H9 (cell line): Measurements from ENCODE around the gene TUBB2A. TPM values are rescaled to one million over a fixed set of nuclear protein-coding genes. Genes with fewer than 3 reads are reported as not detected.

Experiments used
- DNase-seq: peaks from one replicate; pipeline ENCODE4 v3.0.0-alpha.2; 2017
- H2AFZ ChIP-seq: one replicate; pipeline ENCODE4 v1.6.1; 2013; ENCODE audit warnings: mild to moderate bottlenecking, low read length, control low read depth, moderate library complexity
- H2AK5ac ChIP-seq: 2 replicates; pipeline ENCODE4 v1.6.1; 2013; ENCODE audit warnings: low read length, control low read depth, mixed read lengths; ENCODE audit not compliant: insufficient read length
- H2BK120ac ChIP-seq: one replicate; pipeline ENCODE4 v1.6.1; 2013; ENCODE audit warnings: low read depth, mild to moderate bottlenecking, low read length, control low read depth, inconsistent platforms; ENCODE audit not compliant: poor library complexity, severe bottlenecking
- H2BK12ac ChIP-seq: 2 replicates; pipeline ENCODE4 v1.6.1; 2013; ENCODE audit warnings: low read length, control low read depth, mixed read lengths, low read depth; ENCODE audit not compliant: insufficient read length
- H2BK15ac ChIP-seq: 2 replicates; pipeline ENCODE4 v1.6.1; 2013; ENCODE audit warnings: low read depth, low read length, control low read depth
- H2BK20ac ChIP-seq: one replicate; pipeline ENCODE4 v1.6.1; 2013; ENCODE audit warnings: low read depth, mild to moderate bottlenecking, low read length, control low read depth, inconsistent platforms; ENCODE audit not compliant: poor library complexity, severe bottlenecking
- H2BK5ac ChIP-seq: 2 replicates; pipeline ENCODE4 v1.6.1; 2013; ENCODE audit warnings: low read length, control low read depth, mixed read lengths; ENCODE audit not compliant: insufficient read length
- H3K14ac ChIP-seq: 2 replicates; pipeline ENCODE4 v1.6.1; 2013; ENCODE audit warnings: low read length, control low read depth; ENCODE audit not compliant: insufficient read depth
- H3K18ac ChIP-seq: 2 replicates; pipeline ENCODE4 v1.6.1; 2013; ENCODE audit warnings: low read depth, mild to moderate bottlenecking, mixed read lengths, low read length, control low read depth; ENCODE audit not compliant: insufficient read length
- H3K23ac ChIP-seq: 2 replicates; pipeline ENCODE4 v1.6.1; 2013; ENCODE audit warnings: low read length, control low read depth, mixed read lengths, low read depth; ENCODE audit not compliant: insufficient read length
- H3K23me2 ChIP-seq: 2 replicates; pipeline ENCODE4 v1.6.1; 2013; ENCODE audit warnings: low read depth, mild to moderate bottlenecking, mixed read lengths, low read length, control low read depth; ENCODE audit not compliant: insufficient read length, poor library complexity, severe bottlenecking
- H3K27ac ChIP-seq: 2 replicates; pipeline ENCODE4 v1.5.1; 2013; ENCODE audit warnings: low read length, control low read depth, mixed read lengths, low read depth; ENCODE audit not compliant: insufficient read length
- H3K27me3 ChIP-seq: 2 replicates; pipeline ENCODE4 v1.6.1; 2013; ENCODE audit warnings: low read length, control low read depth, inconsistent platforms; ENCODE audit not compliant: insufficient read depth
- H3K4ac ChIP-seq: 2 replicates; pipeline ENCODE4 v1.6.1; 2013; ENCODE audit warnings: low read depth, mild to moderate bottlenecking, control low read depth, inconsistent platforms, low read length, moderate library complexity
- H3K4me1 ChIP-seq: 2 replicates; pipeline ENCODE4 v1.6.1; 2013; ENCODE audit warnings: low read length, control low read depth, inconsistent platforms; ENCODE audit not compliant: insufficient read depth
- H3K4me2 ChIP-seq: 2 replicates; pipeline ENCODE4 v1.6.1; 2013; ENCODE audit warnings: low read length, control low read depth, mixed read lengths; ENCODE audit not compliant: insufficient read length, insufficient read depth
- H3K56ac ChIP-seq: 2 replicates; pipeline ENCODE4 v1.6.1; 2013; ENCODE audit warnings: low read depth, mild to moderate bottlenecking, mixed read lengths, low read length, control low read depth; ENCODE audit not compliant: insufficient read length
- H3K79me1 ChIP-seq: 2 replicates; pipeline ENCODE4 v1.6.1; 2013; ENCODE audit warnings: low read depth, mild to moderate bottlenecking, moderate library complexity, low read length, control low read depth, inconsistent platforms; ENCODE audit not compliant: insufficient read depth, poor library complexity, severe bottlenecking
- H3K79me2 ChIP-seq: 2 replicates; pipeline ENCODE4 v1.6.1; 2013; ENCODE audit warnings: low read length, control low read depth, inconsistent platforms; ENCODE audit not compliant: insufficient read depth
- H3K9ac ChIP-seq: 2 replicates; pipeline ENCODE4 v1.6.1; 2013; ENCODE audit warnings: low read length, control low read depth, mixed read lengths; ENCODE audit not compliant: insufficient read length; ENCODE audit errors: extremely low read depth
- H3K9me3 ChIP-seq: one replicate; pipeline ENCODE4 v1.6.1; 2013; ENCODE audit warnings: low read depth, low read length, inconsistent platforms; ENCODE audit not compliant: control insufficient read depth
- H3T11ph ChIP-seq: one replicate; pipeline ENCODE4 v1.6.1; 2013; ENCODE audit warnings: mild to moderate bottlenecking, low read length, control low read depth, inconsistent platforms
- H4K20me1 ChIP-seq: one replicate; pipeline ENCODE4 v1.6.1; 2013; ENCODE audit not compliant: control insufficient read depth, insufficient read length, insufficient read depth
- H4K5ac ChIP-seq: 2 replicates; pipeline ENCODE4 v1.6.1; 2013; ENCODE audit warnings: low read depth, mild to moderate bottlenecking, mixed read lengths, low read length, control low read depth; ENCODE audit not compliant: insufficient read length
- H4K8ac ChIP-seq: replicated peaks from 2 replicates; pipeline ENCODE4 v1.6.1; 2013; ENCODE audit warnings: low read length, control low read depth, mixed read lengths, low read depth; ENCODE audit not compliant: insufficient read length
- H4K91ac ChIP-seq: 2 replicates; pipeline ENCODE4 v1.6.1; 2013; ENCODE audit warnings: low read depth, mild to moderate bottlenecking, moderate library complexity, mixed read lengths, low read length, control low read depth; ENCODE audit not compliant: insufficient read length
- H3K27ac Mint-ChIP-seq, 3 experiments: 2 replicates in 2 of 3; 3 replicates in 1 of 3; pipeline ENCODE4 v1.8.0; 2020 to 2021; ENCODE audit warnings: mixed read lengths in 3 of 3, mild to moderate bottlenecking in 1 of 3, moderate library complexity in 1 of 3
- H3K27me3 Mint-ChIP-seq: 2 replicates; pipeline ENCODE4 v1.8.0; 2021; ENCODE audit warnings: low read depth, mild to moderate bottlenecking, moderate library complexity, mixed read lengths
- H3K36me3 Mint-ChIP-seq, 3 experiments: 2 replicates in 2 of 3; 3 replicates in 1 of 3; pipeline ENCODE4 v1.8.0; 2020 to 2021; ENCODE audit warnings: low read depth in 3 of 3, mixed read lengths in 3 of 3; ENCODE audit not compliant: insufficient read depth in 1 of 3
- H3K4me1 Mint-ChIP-seq, 2 experiments: 2 replicates each; pipeline ENCODE4 v1.8.0; 2020; ENCODE audit warnings: mixed read lengths in 2 of 2
- H3K4me3 Mint-ChIP-seq, 2 experiments: 2 replicates in 1 of 2; 3 replicates in 1 of 2; pipeline ENCODE4 v1.8.0; 2020 to 2021; ENCODE audit warnings: mild to moderate bottlenecking in 2 of 2, mixed read lengths in 2 of 2, moderate library complexity in 1 of 2
- H3K9me3 Mint-ChIP-seq, 2 experiments: 2 replicates in 1 of 2; 3 replicates in 1 of 2; pipeline ENCODE4 v1.8.0; 2020; ENCODE audit warnings: mild to moderate bottlenecking in 2 of 2, mixed read lengths in 2 of 2, moderate library complexity in 1 of 2
- WGBS: extraction: QIAGEN DNeasy Blood & Tissue Kit; methylation state at CpG from one replicate; pipeline ENCODE4 v1.1.7; 2013; ENCODE audit warnings: missing lambda C conversion rate, low lambda C conversion rate, mixed read lengths; ENCODE audit not compliant: insufficient read length; ENCODE audit errors: extremely low coverage; 5-methylcytosine and 5-hydroxymethylcytosine counted together
- total RNA-seq: library from RNA; stranded (reverse); gene quantifications from 2 replicates; pipeline ENCODE4 v1.2.1, GENCODE V29; 2021
- TF ChIP-seq, protein P1 (sequence below): fragments of 200-600 bp; sonication (generic); conservative IDR thresholded peaks from 3 replicates; pipeline ENCODE4 v1.8.0; 2021; ENCODE audit warnings: antibody characterized with exemption, mild to moderate bottlenecking

Gene TUBB2A
- total RNA-seq, 1 experiment from 2014 or later: 258 TPM

DNA sequence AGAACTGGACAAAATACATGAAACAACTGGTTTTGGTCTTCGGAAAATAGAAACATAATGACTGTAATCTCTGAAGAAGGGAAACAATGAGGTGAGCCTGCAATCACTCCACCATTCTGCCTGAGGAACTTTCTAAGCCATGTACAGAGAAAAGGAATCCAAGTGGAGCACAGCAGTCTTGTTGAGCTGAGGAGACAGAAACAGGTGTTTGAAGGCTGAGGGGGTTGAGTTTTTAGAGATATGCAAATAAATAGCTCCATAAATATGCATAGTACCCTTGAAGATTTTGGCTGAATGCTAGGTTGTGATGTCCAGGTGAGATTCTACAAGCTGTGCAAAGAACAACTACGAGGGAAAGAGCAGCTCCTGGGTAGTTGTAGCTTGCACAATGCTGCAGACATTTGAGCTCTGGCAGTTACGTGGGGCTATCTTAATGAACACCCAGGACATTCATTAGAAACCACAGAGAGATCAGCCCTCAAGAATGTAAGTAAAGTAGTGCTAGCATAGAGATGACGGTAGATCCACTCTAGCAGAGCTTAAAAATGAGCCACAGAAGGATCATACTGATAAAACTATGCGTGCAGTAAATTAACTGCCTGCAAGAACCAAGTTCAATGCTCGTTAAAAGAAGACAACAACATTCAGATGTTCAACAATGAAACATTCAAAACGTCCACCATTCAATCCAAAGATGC, 45.8 kb upstream of the TUBB2A start:
- H3K36me3 Mint-ChIP-seq: no peaks in the 10 kb centered on the region; a peak in 1 of 7 replicates
- H3K23ac ChIP-seq: no peak overlapping the region
- H3K27ac Mint-ChIP-seq: no peak overlapping the region
- H3K23me2 ChIP-seq: no peaks in the 10 kb centered on the region
- no CpG with 5 or more reads among the region's 7 CpGs for WGBS
- H3K56ac ChIP-seq: no peak overlapping the region
- no peak overlapping the region for H3T11ph ChIP-seq
- TF ChIP-seq, protein P1, sequence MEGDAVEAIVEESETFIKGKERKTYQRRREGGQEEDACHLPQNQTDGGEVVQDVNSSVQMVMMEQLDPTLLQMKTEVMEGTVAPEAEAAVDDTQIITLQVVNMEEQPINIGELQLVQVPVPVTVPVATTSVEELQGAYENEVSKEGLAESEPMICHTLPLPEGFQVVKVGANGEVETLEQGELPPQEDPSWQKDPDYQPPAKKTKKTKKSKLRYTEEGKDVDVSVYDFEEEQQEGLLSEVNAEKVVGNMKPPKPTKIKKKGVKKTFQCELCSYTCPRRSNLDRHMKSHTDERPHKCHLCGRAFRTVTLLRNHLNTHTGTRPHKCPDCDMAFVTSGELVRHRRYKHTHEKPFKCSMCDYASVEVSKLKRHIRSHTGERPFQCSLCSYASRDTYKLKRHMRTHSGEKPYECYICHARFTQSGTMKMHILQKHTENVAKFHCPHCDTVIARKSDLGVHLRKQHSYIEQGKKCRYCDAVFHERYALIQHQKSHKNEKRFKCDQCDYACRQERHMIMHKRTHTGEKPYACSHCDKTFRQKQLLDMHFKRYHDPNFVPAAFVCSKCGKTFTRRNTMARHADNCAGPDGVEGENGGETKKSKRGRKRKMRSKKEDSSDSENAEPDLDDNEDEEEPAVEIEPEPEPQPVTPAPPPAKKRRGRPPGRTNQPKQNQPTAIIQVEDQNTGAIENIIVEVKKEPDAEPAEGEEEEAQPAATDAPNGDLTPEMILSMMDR: no peak
- no peak overlapping the region for H2BK20ac ChIP-seq
- no peak overlapping the region for H3K18ac ChIP-seq
- H3K4me1 ChIP-seq: peaks cover 9% of the 10 kb centered on the region
- H3K27me3 ChIP-seq: no peaks in the 10 kb centered on the region
- no peak overlapping the region for H3K4me3 Mint-ChIP-seq
- no peak for DNase-seq
- H3K4me1 Mint-ChIP-seq: peaks cover 25 to 26% of the 10 kb centered on the region in 2 experiments
- H3K14ac ChIP-seq: no peak overlapping the region
- no peaks in the 10 kb centered on the region for H3K79me1 ChIP-seq
- H3K4ac ChIP-seq: no peak overlapping the region
- H2BK12ac ChIP-seq: no peak overlapping the region
- no peaks in the 10 kb centered on the region for H4K20me1 ChIP-seq
- no peaks in the 10 kb centered on the region for H3K9me3 ChIP-seq
- peaks cover 2% of the 10 kb centered on the region; the same call in 1 of the 2 replicates for H3K27me3 Mint-ChIP-seq
- no peak overlapping the region for H3K9ac ChIP-seq
- H2BK120ac ChIP-seq: no peak overlapping the region
- H2BK15ac ChIP-seq: no peak overlapping the region
- H4K91ac ChIP-seq: no peak overlapping the region
- no peak overlapping the region for H4K8ac ChIP-seq
- no peak overlapping the region for H4K5ac ChIP-seq
- peaks cover 3 to 4% of the 10 kb centered on the region in 2 experiments; a peak in 4 of 5 replicates for H3K9me3 Mint-ChIP-seq
- no peak overlapping the region for H3K27ac ChIP-seq
- H2AFZ ChIP-seq: no peak overlapping the region
- H2BK5ac ChIP-seq: no peak overlapping the region
- H3K79me2 ChIP-seq: no peaks in the 10 kb centered on the region
- H2AK5ac ChIP-seq: no peak overlapping the region
- no peak overlapping the region for H3K4me2 ChIP-seq
